DOHH2 (cell line): ENCODE measurements around the gene DACH1.

Experiments
- EZH2phosphoT487 ChIP-seq: fragments of 200-600 bp; sonication (generic); IDR thresholded peaks from 2 replicates; pipeline ENCODE4 v1.6.1; 2017; ENCODE audit warnings: borderline replicate concordance, mild to moderate bottlenecking, antibody characterized with exemption, low read length, moderate library complexity, mixed read lengths
- TF ChIP-seq, protein P1 (sequence below): fragments of 200-600 bp; sonication (generic); IDR thresholded peaks from one replicate; pipeline ENCODE4 v1.5.1; 2014; ENCODE audit warnings: antibody characterized with exemption, mild to moderate bottlenecking, low read depth, low read length; ENCODE audit not compliant: poor library complexity, severe bottlenecking

DNA sequence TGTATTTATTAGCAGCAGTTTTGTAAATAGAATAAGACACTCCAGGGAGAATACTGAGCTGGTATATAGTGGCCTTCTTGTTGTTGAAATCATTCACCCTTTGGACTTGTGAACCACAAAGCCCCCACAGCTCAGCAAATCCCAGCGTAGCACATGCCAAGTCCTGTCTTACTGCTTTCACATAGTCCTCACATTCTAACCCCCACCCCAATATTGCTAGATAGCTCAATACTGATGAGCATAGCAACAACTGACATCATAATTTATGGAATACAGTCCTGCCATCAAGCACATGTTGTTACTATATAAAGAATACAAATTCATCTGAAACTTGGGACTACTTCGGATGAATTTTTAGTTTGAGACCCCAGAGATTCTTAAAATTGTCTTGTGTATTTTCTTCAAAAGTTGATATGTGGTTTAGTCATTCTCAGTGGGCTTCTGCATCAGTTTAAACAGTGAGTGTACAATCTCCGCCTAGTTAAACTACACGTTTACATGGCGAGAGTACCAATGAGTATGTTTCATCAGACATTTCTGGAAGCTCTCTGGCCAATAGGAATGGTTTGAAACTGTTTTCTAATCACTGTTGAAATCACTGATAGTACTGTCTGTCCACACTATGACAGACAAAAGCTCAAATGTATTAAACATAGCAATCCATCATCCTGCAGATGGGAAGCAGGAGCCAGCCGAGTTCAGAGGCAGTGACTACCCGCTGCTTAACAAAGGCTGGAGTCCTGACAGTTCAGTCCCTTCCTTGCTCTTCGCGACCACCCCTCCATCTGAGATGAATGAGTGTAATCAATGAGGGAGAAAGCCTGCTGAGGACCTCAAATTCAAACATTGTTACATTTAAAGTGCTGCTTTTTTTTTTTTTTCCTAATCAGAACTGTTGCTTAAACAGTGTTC is 15.2 kb downstream of the DACH1 start:
- TF ChIP-seq, protein P1, sequence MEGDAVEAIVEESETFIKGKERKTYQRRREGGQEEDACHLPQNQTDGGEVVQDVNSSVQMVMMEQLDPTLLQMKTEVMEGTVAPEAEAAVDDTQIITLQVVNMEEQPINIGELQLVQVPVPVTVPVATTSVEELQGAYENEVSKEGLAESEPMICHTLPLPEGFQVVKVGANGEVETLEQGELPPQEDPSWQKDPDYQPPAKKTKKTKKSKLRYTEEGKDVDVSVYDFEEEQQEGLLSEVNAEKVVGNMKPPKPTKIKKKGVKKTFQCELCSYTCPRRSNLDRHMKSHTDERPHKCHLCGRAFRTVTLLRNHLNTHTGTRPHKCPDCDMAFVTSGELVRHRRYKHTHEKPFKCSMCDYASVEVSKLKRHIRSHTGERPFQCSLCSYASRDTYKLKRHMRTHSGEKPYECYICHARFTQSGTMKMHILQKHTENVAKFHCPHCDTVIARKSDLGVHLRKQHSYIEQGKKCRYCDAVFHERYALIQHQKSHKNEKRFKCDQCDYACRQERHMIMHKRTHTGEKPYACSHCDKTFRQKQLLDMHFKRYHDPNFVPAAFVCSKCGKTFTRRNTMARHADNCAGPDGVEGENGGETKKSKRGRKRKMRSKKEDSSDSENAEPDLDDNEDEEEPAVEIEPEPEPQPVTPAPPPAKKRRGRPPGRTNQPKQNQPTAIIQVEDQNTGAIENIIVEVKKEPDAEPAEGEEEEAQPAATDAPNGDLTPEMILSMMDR: no peak
- TF ChIP-seq EZH2phosphoT487: no peak
